Breast epithelium (tissue), 3 donors: ENCODE results near the gene KAT2B.

ENCODE experiments used
- CTCF ChIP-seq, 3 donors: fragments of 450-650 bp; IDR thresholded peaks; one replicate each; pipeline ENCODE4 v1.5.1; 2016 to 2017; ENCODE audit warnings: antibody characterized with exemption in 3 of 3, mild to moderate bottlenecking in 3 of 3, moderate library complexity in 3 of 3
- POLR2AphosphoS5 ChIP-seq, 3 donors: sonication (generic); formaldehyde crosslinking; IDR thresholded peaks; one replicate each; pipeline ENCODE4 v1.6.1; 2017; ENCODE audit warnings: antibody characterized with exemption in 3 of 3

- TF ChIP-seq CTCF (IDR thresholded peaks at IDR 0.05) (no peak), POLR2AphosphoS5 (IDR thresholded peaks at IDR 0.05) (no peak)
Measured at GRCh38 chr3:20097015-20097414, 56.8 kb downstream of the KAT2B start.
